Hippocampal formation (tissue), 2 donors: ENCODE data around the gene GALNT18.

Experiments
- DNase-seq, 2 donors: peaks; one replicate each; lab custom pipeline; 2025; lab: John Stamatoyannopoulos, UW

Gene GALNT18

DNA sequence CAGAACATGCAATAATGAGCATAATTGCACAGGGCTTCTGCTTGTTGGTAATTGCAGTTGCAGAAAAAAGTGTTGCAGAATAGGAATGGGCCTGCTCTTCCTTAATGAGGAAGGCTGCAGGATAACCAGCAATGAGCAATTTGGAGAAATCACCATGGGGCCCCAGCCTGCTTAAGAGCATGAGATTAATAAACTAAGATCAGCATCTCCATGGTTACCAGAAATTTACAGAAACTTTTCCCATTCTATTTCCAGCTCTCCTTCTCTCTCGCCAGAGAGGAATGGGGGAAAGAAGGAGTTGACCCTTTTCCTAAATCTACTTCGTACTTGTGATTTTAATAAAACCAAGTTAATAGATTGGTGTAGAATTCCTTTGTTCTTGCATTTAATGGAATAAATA lies 187.8 kb downstream of the GALNT18 start:
- DNase-seq, result no peak

DNA sequence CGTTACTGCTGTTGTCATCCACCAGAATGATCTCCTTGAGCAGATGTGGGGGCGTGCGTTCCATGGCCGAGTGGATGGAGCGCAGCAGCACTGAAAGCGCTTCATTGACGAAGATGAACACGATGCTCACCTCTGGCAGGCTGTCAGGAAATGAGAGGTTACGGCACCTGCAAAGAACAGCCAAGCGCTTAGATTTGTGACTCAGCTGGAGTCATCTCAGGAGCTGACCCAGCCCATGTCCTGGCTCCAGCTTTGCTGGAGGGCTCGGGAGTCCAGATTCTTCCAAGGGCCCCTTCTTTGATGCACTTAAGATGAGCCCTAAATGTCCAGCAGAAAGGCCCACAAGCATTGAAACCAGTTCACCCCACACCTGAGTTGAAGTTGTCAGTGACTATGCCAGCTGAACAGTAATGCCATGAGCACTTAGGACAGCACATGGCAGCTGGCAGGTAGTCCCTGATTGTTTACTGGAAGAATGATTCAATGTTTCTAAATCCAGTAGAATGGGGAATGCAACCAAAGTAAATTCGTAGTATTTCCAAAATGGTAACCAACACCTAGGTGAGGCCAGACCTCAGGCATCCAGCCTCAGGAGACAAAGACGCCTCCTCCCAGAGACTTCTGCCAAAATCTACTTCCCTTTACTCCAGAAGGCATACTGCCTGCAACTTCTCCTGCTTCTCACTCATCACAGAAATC lies 189.0 kb downstream of the GALNT18 start:
- no peak for DNase-seq

DNA sequence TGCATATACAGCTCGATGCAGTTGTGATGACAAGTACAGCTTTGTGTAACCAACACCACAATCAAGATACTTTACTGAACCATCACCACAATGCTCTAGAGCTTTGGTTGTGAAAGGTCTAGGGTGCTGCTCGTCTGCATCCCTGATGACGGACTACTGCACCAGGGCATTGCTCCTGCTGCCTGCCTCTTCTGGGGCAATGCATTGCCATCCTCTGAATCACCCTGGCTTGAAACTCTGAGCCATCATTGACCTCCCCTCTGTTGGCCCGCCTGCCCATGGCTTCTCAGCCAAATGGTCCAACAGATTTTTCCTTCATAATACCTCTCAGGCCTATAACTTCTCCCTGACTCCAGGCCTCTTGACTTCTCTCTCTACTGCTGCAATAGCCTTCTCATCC lies 191.4 kb downstream of the GALNT18 start:
- DNase-seq, result no peak

DNA sequence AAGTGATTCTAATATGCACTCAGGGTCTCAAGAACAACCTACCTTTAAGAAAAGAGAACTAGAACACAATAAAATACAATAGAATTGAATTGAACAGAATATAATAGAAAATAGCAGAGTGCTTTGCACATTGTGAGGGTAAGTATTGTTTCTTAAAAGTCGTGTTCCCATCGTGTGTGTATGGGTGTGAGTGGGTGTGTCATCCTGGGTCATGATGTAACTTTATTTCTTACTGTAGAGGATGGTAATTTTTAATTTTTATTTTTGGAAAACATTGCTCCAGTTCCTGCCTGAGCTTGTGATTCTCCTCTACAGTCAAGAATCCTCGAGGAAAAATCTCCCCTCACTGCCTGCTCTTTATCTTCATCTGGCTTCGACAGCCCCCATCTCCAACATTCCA lies 193.1 kb downstream of the GALNT18 start:
- DNase-seq, result no peak

DNA sequence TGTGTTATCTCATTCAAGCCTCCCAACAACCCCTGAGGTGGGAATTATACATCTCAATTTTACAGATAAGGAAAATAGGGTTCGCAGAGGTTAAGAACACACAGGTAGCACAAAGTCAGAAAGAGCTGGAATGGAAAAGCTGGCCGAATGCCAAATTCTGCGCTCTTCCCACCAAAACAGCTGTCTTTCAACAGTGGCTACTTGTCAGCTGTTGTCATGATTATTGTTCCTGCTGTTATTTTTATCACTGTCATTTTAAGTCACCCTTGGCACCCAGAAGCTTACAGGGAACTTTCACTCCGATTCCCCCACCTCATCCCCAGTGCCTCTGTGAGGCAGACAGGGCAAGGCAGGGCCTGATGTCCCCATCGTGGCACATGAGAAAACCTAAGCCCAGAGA lies 194.3 kb downstream of the GALNT18 start:
- DNase-seq, result no peak

DNA sequence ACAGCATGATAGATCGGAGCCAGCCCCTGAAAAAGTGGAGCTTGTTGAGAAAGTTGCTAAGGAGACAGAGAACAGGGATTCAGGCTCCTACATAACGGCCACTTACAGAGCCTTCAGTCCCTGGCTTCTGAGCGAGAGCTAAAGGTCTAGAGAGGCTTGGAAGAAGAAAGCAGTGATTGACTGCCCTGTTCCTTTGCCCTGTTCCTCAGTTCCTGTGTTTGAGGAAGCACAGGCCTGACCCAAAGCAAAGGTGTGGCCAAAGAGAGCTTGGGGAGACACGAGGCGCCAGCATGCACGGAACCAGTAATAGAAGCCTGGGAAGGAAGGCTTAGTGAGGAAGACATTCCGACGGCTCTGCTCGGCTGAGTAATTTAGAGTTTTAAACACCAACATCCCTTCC lies 194.7 kb downstream of the GALNT18 start:
- no peak for DNase-seq

DNA sequence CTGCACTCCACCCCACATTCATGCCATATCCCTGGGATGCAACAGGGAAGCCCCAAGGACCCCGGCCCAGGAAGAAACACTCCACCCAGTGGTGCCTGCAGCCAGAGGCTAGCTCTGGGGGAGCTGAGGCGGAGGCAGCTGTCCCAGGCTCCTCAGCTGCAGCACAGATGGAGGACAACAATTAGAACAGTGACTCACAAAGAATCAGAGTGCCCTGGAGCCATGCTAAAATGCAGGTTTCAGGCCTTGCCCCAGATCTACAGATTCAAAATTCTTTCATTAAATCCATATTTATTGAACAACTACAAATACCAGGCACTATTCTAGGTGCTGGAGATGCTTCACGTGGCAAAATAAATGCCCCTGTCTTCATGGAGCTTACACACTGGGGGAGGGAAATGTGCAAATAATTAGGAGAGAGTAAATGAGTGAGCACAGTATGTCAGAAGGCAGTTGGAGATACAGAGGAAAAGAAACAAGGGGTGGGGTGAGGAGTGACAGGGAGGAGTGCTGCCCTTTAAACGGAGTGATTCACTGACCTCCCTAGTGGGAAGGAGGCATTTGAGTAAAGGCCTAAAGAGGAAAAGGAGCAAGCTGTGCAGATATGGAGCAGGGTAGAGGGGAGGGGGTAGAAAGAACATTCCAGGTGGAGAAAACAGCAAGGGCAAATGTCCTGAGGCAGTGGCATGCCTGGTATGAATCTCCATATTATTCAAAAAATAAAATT lies 195.4 kb downstream of the GALNT18 start:
- no peak for DNase-seq

DNA sequence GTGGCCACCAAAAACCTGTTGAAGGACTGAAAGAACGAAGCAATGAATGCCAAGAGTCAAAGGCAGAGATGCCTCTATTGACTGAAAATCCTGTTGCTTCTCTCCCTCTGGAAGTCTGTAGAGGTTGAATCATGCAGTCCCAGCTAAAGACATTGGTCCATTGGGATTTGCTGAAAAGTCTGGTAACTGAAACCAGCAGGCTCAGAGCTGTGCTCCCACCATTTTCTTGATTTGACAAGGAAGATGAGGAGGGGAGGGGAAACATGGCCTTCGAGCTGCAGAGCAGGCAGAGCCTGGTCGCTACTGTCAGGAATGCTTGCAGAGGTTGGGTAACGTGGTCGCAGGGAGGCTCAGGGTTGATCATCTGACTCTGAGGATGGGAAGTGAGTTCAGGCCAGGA lies 196.0 kb downstream of the GALNT18 start:
- DNase-seq, result no peak

DNA sequence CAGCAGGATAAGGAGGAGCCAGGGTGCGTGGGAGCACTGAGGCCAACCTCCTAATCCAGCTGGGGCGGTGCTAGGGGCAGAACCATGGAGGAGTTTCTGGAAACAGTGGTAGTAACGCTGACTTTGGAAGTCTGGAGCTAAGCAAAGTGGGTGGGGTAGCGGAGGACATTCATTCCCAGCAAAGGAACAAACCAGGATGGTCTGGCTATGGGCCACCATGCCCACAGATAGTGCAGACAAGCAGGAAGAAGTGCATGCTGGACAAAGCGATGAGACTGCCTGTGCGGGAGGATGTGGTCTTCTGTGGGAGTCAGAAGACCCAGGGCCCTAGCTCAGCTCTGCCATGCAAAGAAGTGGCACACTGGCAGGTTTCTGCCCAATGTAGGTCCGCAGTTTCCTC lies 197.1 kb downstream of the GALNT18 start:
- DNase-seq, result no peak

DNA sequence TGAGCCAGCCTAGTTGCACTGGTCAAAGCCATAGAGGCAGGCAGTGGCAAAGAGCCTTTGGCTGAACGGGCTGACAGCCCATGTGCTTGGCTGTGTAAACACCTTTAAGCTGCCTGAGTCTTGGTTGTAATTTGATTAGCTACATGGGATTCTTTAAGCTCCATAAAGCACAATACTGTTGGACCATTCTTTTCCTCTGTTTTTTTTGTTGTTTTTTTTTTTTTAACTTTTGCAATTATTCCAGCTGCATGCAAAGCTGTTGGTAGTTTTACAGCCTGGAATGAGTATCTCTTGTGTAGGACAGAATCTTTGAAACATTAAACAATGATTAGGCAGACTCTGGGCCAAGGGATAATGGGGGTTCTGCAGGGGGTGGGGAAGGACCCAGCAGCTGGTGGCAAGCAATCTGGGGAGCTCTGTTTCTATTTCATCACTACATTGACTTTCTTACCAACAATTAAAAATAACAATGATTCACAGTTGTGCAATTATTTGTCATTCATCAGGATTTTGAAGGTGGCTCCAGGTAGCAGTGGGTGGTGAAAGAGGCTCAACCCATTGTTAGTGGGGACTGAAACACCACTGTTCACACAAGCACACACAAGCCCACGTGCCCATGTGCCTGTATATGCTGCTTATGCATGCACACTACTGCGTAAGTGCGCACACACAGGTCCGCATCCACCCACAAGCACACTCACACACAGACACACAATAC lies 199.2 kb downstream of the GALNT18 start:
- DNase-seq, result no peak

DNA sequence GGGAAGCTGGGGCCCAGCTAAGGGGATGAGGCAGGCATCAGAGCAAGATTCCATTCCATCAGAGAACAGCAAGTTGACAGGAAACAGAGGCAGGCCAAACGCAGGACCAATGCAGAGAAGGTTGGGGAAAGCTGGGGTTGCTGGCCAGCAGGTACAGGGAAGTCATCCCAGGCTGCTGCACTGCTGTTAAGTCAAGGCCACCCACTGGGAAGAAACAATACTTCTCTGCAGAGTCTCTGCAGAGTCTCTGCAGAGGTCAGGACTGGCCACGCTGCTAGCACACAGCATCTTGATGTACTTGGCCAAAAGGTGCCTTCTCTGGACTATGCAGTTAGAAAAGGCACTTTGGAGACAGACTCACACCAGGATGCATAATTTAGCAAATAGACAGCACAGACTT lies 200.3 kb downstream of the GALNT18 start:
- no peak for DNase-seq

DNA sequence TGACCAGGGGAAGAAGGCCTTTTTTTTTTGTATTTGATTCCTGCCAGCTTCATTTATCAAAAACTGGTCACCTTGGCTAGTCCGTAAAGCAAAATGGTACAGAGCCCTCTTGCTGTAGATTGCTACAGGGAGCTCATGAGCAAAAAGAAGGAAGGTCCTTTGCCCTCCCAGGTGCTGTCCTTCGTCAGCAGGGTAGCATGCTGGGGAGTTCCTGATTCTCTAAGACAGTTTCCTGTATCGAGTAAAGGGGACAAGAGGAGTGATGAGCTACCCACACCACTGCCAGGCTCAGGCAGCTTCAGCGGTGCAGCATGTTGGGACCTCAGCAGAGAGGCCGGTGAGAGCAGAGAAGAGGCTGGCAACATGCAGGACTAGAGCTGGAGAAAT lies 200.9 kb downstream of the GALNT18 start:
- DNase-seq, result no peak

DNA sequence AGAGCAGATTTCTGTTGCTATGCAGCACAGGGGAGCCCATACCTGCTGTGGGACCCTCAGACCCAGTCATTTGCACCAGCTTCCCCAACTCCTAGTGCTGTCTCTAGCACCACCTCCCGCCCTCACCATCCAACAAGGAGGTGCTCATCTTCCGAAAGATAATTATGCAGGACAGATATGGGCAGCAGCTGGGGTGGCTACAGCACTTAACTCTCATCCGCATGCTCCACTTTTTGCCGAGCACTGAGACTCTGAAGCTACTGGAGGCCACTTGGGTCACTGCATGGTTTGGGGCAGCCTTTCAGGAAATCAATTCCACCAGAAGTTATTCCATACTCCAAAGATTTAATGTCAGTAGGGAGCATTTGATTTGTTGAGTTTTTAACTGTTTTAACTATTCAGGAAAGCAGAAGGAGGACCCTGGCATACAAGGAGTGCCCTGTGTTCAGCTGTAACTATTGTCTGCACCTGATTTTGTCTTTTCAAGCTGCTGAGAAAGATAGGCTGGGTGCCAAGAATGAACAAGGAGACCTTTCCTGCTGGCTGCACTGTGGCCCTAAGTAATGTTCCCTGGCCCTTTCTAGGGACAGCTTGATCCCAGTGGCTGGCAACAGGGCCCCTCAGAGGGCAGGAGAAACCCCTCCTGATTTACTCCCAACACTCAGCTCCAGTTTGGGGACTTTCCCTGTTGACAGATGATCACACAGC lies 201.5 kb downstream of the GALNT18 start:
- no peak for DNase-seq

DNA sequence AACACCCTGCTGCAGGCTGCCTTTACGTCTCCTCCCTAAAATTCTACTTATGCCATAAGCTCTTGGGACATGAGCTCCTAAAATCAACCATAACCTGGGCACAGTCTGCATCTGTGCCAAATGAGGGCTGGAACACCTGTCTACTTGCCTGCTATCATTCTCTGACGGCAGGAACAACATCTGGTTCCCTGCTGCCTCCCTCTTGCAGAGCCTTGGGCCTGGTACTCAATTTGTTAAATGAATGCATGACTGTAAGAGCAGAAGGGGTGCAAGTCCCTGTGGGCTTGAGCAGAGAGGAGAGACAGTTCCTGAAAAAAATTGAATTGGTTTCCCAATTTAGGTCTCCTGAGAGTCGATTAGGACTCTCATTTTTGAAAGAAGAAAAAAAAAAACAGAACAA lies 202.1 kb downstream of the GALNT18 start:
- DNase-seq, result no peak

DNA sequence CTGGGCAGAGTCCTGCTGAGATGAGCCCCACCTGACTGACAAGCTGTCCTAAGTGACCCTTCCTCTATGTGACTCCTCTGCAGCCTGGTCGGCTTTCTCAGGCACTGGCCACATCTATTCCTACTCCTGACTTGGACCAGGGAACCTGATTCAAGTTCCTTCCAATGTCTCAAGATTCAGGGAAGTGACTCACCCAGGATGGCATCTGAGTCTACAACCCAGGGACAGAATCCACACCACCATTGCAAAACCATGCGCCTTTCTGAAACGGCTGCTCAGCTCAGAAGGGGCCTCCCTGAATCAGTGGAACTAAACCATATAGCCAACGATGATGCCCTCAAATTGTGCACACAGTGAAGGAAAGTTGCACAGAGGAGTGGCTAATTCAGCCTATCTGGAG lies 204.9 kb downstream of the GALNT18 start:
- no peak for DNase-seq

DNA sequence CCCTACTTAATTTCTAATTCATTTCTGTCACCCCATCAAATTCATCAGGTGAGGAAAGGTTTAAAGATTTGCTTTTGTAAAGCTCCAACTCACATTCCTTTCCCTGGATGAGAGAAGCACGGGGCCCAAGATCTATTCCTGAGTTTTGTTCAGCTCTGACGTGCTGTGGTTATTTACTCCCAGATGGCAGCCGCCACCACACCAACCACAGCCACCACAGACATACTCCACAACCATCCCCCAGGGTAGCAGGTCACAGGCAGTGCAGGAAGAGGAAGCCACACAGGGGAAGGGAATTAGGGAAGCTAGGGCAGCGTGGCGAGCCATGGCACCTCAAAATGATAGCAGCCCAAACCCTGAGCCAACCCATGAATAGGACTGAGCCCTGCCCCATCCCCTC lies 205.3 kb downstream of the GALNT18 start:
- DNase-seq, result no peak

DNA sequence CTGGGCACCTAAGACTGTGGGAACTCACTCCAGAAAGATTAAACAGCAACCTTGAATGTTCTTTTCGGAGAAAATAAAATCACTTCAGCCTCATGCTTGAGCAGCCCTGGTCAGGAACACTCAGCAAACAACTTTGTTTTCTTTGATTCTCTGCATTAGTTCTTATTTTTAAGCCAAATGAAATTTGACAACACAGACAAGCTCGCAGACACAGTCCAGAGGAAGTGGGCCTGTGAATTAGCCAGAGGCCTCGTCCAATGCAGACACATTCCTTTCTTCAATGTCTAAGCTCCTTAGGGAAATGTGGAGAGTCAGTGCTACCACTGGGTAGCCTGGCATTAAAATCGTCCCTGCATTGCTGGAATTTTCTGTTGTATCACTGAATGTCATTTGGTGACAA lies 205.9 kb downstream of the GALNT18 start:
- no peak for DNase-seq

DNA sequence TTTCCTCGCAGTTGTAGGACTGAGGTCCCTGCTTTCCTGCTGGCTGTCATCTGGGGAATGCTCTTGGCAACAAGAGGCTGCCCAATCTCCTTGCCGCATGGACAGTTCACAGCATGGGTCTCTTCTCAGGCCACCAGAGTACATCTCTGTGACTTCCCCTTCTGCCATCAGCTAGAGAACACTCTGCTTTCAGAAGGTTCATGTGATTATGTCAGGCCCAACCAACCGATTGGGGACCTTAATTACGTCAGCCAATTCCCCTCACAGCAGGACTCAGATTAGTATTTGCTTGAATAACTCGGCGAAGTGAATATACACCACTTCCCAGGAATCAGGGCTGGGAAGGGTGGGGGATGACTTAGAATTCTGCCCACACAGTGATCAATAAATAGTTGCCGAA lies 206.8 kb downstream of the GALNT18 start:
- DNase-seq, result no peak

DNA sequence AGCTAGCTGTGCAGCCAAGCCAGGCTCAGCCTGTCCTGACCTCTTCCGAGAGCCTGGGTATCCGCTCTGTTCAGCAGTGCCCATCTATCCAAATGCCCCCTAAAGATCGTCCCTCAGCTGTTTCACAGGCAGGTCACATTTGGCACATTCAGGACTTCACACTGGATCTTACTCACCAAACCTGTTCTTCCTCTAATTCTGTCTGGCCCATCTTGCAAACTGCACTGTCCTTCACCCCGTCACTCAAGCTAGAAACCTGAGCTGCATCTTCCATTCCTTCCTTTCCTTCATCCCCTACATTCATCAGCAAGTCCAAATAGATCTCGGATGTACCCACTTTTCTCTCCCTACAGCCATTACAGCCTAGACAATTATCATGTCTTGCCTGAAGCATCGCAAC lies 208.0 kb downstream of the GALNT18 start:
- DNase-seq, result no peak

DNA sequence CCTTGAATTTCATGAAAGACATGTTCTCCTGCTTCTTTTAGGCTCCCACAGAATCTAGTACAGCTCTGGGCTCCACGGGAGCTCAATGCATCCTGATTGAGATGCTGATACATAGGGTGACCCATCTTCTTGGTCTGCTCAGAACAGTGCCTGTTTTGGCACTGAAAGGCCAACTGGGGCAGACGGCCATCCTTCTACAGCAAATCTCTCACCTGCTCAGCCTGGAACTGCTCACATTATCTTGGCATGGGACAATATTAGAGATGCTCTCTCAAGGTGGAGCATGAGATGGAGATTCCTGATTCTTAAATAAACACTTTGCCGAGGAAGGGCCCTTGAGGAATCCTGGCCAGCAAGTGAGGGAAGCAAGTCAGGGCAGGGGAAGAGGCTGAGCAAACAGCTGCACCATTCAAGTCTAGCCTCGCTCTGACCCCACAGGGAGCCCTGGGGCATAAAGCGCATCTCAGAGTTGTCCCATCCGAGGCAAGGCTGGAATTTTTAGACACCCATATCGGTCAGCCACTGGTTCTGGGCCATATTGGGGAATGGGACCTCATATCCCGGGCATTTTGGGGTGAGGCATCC lies 210.3 kb downstream of the GALNT18 start:
- DNase-seq, result no peak

DNA sequence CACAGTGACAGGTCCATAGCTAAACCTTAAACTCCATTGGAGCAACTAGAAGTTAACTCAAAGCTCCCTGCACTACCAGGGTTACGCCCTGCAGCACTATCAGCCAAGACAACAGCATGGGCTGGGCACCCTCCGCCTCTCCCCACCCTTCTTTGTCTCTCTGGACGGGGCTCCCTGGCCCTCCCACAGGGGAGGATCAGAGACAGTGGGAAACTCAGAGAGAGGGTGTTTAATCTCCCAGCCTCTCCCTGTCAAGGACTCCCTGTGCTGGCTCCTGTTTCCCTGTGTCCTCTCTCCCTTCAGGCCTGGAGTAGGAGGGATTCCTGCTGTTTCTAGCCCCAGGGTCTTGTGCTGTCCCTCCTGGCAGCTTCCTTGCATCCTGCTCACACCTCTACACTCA lies 211.9 kb downstream of the GALNT18 start:
- no peak for DNase-seq

DNA sequence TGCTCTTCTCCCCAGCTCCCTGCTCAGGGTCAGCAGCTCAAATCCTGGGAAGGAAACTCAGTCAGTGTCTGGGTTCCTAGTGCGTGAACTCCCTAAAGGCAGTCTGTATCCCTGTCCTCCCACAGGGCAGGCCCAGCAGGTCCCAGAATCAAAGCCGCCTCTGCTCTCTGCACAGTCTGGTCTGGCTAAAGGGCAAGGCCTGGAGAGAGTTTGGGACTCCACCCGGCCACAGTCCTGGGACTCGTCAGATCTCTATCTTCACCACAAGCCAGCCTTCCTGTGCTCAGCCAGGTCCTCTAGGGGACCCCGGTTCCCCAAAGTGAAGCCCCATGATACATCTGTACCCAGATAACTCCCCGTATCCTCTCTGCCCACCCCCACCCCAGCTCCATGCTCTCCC lies 212.6 kb downstream of the GALNT18 start:
- no peak for DNase-seq
